Transverse colon (tissue), 4 donors: ENCODE results near the gene ACSL6. TPM values are rescaled to one million over a fixed set of nuclear protein-coding genes. Genes with fewer than 3 reads are reported as not detected.

Experiments
- DNase-seq: peaks from one replicate; pipeline ENCODE4 v3.0.0-alpha.2; 2019
- H3K27ac ChIP-seq, 4 donors: fragments of 200-600 bp; sonication (generic); 2 replicates each; pipeline ENCODE4 v1.5.1; 2016 to 2018; ENCODE audit warnings: inconsistent platforms in 4 of 4
- H3K27me3 ChIP-seq: fragments of 200-600 bp; sonication (generic); 2 replicates; pipeline ENCODE4 v1.5.1; 2017; ENCODE audit warnings: inconsistent platforms
- H3K36me3 ChIP-seq, 4 donors: fragments of 200-600 bp; sonication (generic); 2 replicates each; pipeline ENCODE4 v1.5.1; 2017 to 2019; ENCODE audit warnings: inconsistent platforms in 4 of 4
- H3K4me1 ChIP-seq, 4 donors: fragments of 200-600 bp; sonication (generic); 2 replicates each; pipeline ENCODE4 v1.5.1; 2017 to 2020; ENCODE audit warnings: inconsistent platforms in 4 of 4
- H3K4me3 ChIP-seq, 4 donors: fragments of 200-600 bp; sonication (generic); 1 replicate in 1 of 4; 2 replicates in 3 of 4; pipeline versions ENCODE4 v1.5.1 to v1.6.1; 2017 to 2019; ENCODE audit warnings: inconsistent platforms in 4 of 4
- H3K9me3 ChIP-seq, 2 donors: fragments of 200-600 bp; sonication (generic); 2 replicates each; pipeline ENCODE4 v1.5.1; 2017 to 2019; ENCODE audit warnings: inconsistent platforms in 2 of 2
- EP300 ChIP-seq: sonication (generic); formaldehyde crosslinking; IDR thresholded peaks from one replicate; pipeline ENCODE4 v1.6.1; 2017; ENCODE audit warnings: antibody characterized with exemption, low read depth
- POLR2A ChIP-seq: fragments of 450-650 bp; IDR thresholded peaks from one replicate; pipeline ENCODE4 v1.6.1; 2016; ENCODE audit warnings: antibody characterized with exemption, mild to moderate bottlenecking, moderate library complexity
- POLR2AphosphoS5 ChIP-seq, 3 donors: sonication (generic); formaldehyde crosslinking; IDR thresholded peaks; one replicate each; pipeline ENCODE4 v1.6.1; 2016; ENCODE audit warnings: antibody characterized with exemption in 3 of 3
- WGBS, 2 donors: methylation state at CpG; one replicate each; pipeline ENCODE4 v1.1.5; 2018; ENCODE audit warnings: low coverage in 1 of 2; 5-methylcytosine and 5-hydroxymethylcytosine counted together
- in situ Hi-C, 4 donors: fragments of 200-750 bp; cut with MboI; loops; one replicate each; pipeline versions ENCODE4 v1.15.0 to v1.15.1; 2017; ENCODE audit warnings: low sequenced_read_pairs in 3 of 4, low pct_ligation_motif_present in 1 of 4, low pct_unique_long_range_greater_than_20kb in 1 of 4
- intact Hi-C: fragments of 100-400 bp; cut with DNase I; formaldehyde crosslinking; loops from one replicate; pipeline ENCODE4 v1.15.1; 2023; ENCODE audit warnings: low total_unique reads
- total RNA-seq, 4 donors: library from RNA; depleted of rRNA; stranded (reverse); fragments of >200 nt; gene quantifications; one replicate each; pipeline ENCODE4 v1.1.0, GENCODE V29; 2016
- TF ChIP-seq, protein P1 (sequence below), 5 experiments: fragments of 200-600 bp in 3 of 5; fragments of 450-650 bp in 2 of 5; sonication (generic) in 3 of 5; IDR thresholded peaks; 1 replicate in 2 of 5; 2 replicates in 3 of 5; pipeline ENCODE4 v1.5.1; 2016 to 2017; ENCODE audit warnings: antibody characterized with exemption in 5 of 5, inconsistent platforms in 3 of 5, mild to moderate bottlenecking in 2 of 5, moderate library complexity in 1 of 5

ACSL6 gene
- total RNA-seq, 4 donors from 2014 or later = 0.41 to 0.64 TPM; not detected in 2

DNA sequence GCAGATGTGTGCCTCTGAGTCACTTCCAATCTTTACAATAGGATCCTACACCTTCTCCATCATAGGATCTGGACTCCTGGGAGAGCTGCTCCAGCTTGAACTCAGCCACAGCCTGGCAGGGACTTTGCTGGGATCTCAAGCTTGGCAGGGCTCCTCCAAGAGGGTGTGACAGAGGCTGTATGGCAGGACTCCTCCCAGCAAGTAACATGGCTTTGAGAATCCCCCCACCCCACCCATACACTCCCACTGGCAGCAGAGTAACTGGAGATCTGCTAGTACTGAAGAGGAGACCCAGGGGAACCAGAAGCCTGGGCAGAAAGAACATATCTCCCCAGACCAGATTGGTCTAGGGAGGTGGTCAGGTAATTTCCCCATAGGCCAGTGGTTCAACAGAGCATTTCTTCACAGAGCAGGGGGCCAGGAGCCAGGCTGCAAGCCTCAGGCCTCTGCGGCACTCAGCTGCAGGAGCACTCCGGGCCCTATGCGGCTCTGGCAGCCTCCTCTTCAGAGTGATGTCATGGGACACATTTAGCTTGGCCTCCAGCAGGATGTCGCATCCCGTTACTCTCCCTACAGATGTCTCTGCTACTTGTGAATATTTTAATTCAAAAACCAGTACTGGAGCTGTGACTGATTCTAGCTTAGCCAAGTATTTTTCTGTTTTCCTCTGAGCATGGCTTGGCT, 1.7 kb upstream of the ACSL6 start:
- intact Hi-C loops = no loop called here
- WGBS, 2 donors = 30 to 95% methylated on average over 2 to 5 of the region's 5 CpGs
- TF ChIP-seq EP300 = no peak
- no peak for TF ChIP-seq POLR2AphosphoS5 (IDR thresholded peaks at IDR 0.05)
- Histone ChIP-seq H3K4me1 (peaks cover 5 to 8% (median 6%) of the 10 kb centered on the region in 4 donors), H3K36me3 (no peaks in the 10 kb centered on the region), H3K27ac (no peak overlapping the region), H3K9me3 (no peaks in the 10 kb centered on the region), H3K4me3 (no peak overlapping the region), H3K27me3 (peaks cover 67% of the 10 kb centered on the region)
- peak; percentile 2 for DNase-seq
- in situ Hi-C loops = loop anchor here in 1 of 4 donors (25.0 kb wide), 1 partner anchor 576 kb away; no protein-coding TSS in a partner anchor

DNA sequence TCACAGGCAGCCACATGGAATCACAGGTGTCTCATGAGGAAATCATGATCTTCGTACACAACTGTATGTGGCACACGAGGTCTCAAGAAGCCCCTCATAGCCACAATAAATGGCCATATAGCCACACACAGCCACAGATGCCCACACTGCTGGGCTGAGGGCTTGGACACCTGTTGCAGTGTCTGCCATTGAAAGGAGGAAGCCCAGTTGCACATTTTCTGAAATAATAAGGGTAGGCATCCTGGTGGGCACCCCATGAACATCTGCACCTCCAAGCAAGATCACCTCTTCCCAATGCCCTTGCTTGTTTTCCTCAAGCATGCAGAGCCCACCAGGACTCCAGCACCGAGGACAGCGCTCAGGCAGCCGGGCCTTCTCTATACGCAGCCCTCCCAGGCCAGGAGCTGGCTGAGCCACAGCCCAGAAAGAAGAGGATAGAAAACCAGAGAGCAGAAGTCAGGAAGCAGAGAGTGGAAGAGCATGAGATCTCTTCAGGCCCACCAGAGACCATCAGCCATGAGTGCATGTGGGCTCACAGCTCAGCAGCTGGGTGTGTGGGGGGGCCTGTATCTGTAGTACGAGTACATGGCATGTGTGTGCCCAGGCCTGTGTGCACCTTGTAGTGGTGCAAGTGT, 1.0 kb upstream of the ACSL6 start:
- H3K27me3 ChIP-seq = peaks cover 61% of the 10 kb centered on the region
- peak; percentile 7 for DNase-seq
- no peak overlapping the region for H3K4me3 ChIP-seq
- 59% methylated on average over 7 of the region's 7 CpGs; no CpG with 5 or more reads in 1 of the 2 donors for WGBS, 2 donors
- TF ChIP-seq POLR2A (no peak), EP300 (no peak), POLR2AphosphoS5 (IDR thresholded peaks at IDR 0.05) (no peak)
- TF ChIP-seq, protein P1, sequence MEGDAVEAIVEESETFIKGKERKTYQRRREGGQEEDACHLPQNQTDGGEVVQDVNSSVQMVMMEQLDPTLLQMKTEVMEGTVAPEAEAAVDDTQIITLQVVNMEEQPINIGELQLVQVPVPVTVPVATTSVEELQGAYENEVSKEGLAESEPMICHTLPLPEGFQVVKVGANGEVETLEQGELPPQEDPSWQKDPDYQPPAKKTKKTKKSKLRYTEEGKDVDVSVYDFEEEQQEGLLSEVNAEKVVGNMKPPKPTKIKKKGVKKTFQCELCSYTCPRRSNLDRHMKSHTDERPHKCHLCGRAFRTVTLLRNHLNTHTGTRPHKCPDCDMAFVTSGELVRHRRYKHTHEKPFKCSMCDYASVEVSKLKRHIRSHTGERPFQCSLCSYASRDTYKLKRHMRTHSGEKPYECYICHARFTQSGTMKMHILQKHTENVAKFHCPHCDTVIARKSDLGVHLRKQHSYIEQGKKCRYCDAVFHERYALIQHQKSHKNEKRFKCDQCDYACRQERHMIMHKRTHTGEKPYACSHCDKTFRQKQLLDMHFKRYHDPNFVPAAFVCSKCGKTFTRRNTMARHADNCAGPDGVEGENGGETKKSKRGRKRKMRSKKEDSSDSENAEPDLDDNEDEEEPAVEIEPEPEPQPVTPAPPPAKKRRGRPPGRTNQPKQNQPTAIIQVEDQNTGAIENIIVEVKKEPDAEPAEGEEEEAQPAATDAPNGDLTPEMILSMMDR (IDR thresholded peaks at IDR 0.05) = no peak
- H3K27ac ChIP-seq = no peak overlapping the region
- peaks cover 5 to 8% (median 6%) of the 10 kb centered on the region in 4 donors for H3K4me1 ChIP-seq
- in situ Hi-C loops = loop anchor here in 1 of 4 donors (25.0 kb wide), 1 partner anchor 575 kb away; no protein-coding TSS in a partner anchor
- intact Hi-C loops = no loop called here
- no peaks in the 10 kb centered on the region for H3K36me3 ChIP-seq
- no peaks in the 10 kb centered on the region for H3K9me3 ChIP-seq

DNA sequence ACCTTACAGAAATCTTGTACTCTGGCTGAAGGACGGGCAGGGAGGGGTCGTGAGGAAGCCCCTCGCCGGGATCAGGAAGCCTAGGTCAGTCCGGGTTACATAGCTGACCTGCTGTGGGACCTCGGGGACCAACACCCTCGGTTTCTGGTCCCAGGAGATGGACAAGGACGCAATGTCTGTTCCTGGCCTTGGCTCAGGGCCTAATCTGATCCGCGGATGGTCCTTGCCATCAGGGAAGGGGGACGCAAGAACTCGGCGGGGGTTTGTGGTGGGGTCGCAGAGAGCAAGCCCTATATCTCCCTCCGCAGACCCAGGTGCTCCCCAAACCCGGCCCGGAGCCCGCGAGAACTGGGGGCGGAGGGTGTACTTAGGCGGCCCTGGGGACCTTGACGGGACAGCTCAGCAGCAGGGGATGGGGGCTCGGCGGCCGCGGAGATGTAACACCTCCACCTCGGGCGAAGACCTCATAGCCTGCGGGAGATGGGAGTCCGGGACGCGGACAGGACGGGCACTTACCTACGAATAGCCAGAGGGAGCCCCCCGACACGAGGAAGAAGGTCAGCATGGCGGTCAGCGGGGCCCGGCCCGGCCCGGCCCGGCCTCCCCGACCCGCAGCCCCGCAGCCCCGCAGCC, 353 bp downstream of the ACSL6 start:
- H3K4me3 ChIP-seq = peak overlapping the region in 3 of 4 donors; percentile 42 to 60 (median 57)
- no peaks in the 10 kb centered on the region for H3K36me3 ChIP-seq
- in situ Hi-C loops (loop anchor here in 1 of 4 donors (25.0 kb wide), 1 partner anchor 574 kb away; no protein-coding TSS in a partner anchor), intact Hi-C loops (no loop called here)
- WGBS, 2 donors = 17% methylated on average over 29 of the region's 46 CpGs; no CpG with 5 or more reads in 1 of the 2 donors
- DNase-seq = no peak
- no peak overlapping the region for H3K27ac ChIP-seq
- TF ChIP-seq POLR2AphosphoS5 (IDR thresholded peaks at IDR 0.05) (no peak), POLR2A (no peak), EP300 (no peak)
- TF ChIP-seq, protein P1 (IDR thresholded peaks at IDR 0.05) = no peak
- H3K9me3 ChIP-seq = no peaks in the 10 kb centered on the region
- peaks cover 47% of the 10 kb centered on the region for H3K27me3 ChIP-seq
- peaks cover 5 to 8% (median 6%) of the 10 kb centered on the region in 4 donors for H3K4me1 ChIP-seq

DNA sequence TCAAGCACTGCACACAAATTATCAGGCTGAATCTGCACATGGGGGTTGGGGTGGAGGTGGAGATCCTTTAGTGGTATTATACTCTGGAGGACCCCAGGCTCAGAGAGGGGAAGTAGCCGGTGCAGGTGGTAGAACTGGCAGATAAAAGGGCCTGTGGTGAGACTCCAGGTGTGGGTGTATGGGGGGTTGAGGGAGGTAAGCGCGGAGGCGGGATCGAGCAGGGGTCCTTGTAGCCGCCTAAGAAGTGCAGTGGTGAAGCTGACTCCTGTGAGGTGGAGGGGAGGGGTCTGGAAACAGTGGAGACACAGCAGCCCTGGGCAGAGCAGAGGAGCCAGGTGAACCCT, 841 bp downstream of the ACSL6 start:
- WGBS, 2 donors = 79 to 90% methylated on average over 2 to 6 of the region's 6 CpGs
- Histone ChIP-seq H3K9me3 (no peaks in the 10 kb centered on the region), H3K27me3 (peaks cover 44% of the 10 kb centered on the region), H3K4me3 (no peak overlapping the region), H3K36me3 (no peaks in the 10 kb centered on the region), H3K4me1 (peaks cover 5 to 8% (median 6%) of the 10 kb centered on the region in 4 donors), H3K27ac (no peak overlapping the region)
- in situ Hi-C loops (loop anchor here in 1 of 4 donors (25.0 kb wide), 1 partner anchor 573 kb away; no protein-coding TSS in a partner anchor), intact Hi-C loops (no loop called here)
- peak; percentile 2 for DNase-seq
- no peak for TF ChIP-seq EP300
- TF ChIP-seq, protein P1 (IDR thresholded peaks at IDR 0.05) = no peak
- TF ChIP-seq POLR2AphosphoS5 (IDR thresholded peaks at IDR 0.05) = no peak
